ENCODE results near the gene LCN10.
"Not testable (repeated sequence)": the region's sequence is repeated elsewhere in the genome, so short reads cannot be mapped to it uniquely, and the experiment has no call there.

Gene LCN10

GRCh38 chr9:136769710-136770191, 27.0 kb upstream of the LCN10 start:
- DNase-seq: no peak

- peak; percentile 47 for DNase-seq
Observed at GRCh38 chr9:136766410-136767120, 23.8 kb upstream of the LCN10 start.

GRCh38 chr9:136765745-136766409, 23.1 kb upstream of the LCN10 start:
- DNase-seq: not testable (repeated sequence)

- DNase-seq: no peak
Observed at GRCh38 chr9:136765041-136765440, 22.3 kb upstream of the LCN10 start.

- no peak for DNase-seq
Observed at GRCh38 chr9:136764301-136764891, 21.7 kb upstream of the LCN10 start, which contains the start of gene LCN15. Gene LCN15 (minus strand): TSS chr9:136764518. CDS start chr9:136764488, 30 bp downstream.

- DNase-seq: no peak
Observed at GRCh38 chr9:136763649-136764035, 20.9 kb upstream of the LCN10 start.

- DNase-seq: no peak
Observed at GRCh38 chr9:136762915-136763648, 20.3 kb upstream of the LCN10 start.

GRCh38 chr9:136762221-136762691, 19.5 kb upstream of the LCN10 start:
- DNase-seq: no peak

- no peak for DNase-seq
Observed at GRCh38 chr9:136761545-136761981, 18.8 kb upstream of the LCN10 start.

- not testable (repeated sequence) for DNase-seq
Observed at GRCh38 chr9:136760834-136761544, 18.2 kb upstream of the LCN10 start.

- DNase-seq: no peak
Observed at GRCh38 chr9:136760424-136760823, 17.7 kb upstream of the LCN10 start.

GRCh38 chr9:136759436-136760325, 16.9 kb upstream of the LCN10 start:
- no peak for DNase-seq

GRCh38 chr9:136759001-136759400, 16.3 kb upstream of the LCN10 start:
- no peak for DNase-seq

GRCh38 chr9:136757751-136758140, 15.0 kb upstream of the LCN10 start:
- DNase-seq: no peak

- DNase-seq: no peak
Observed at GRCh38 chr9:136757328-136757727, 14.6 kb upstream of the LCN10 start.

- DNase-seq: no peak
Observed at GRCh38 chr9:136756836-136757235, 14.1 kb upstream of the LCN10 start.

- DNase-seq: no peak
Observed at GRCh38 chr9:136756134-136756438, 13.3 kb upstream of the LCN10 start.

GRCh38 chr9:136755302-136756133, 12.8 kb upstream of the LCN10 start:
- DNase-seq: not testable (repeated sequence)

GRCh38 chr9:136754626-136755301, 12.0 kb upstream of the LCN10 start:
- no peak for DNase-seq

- DNase-seq: peak; percentile 9
Observed at GRCh38 chr9:136754059-136754572, 11.4 kb upstream of the LCN10 start.
